K562 (cell line): ENCODE data around the gene CST6. TPM values are rescaled to one million over a fixed set of nuclear protein-coding genes. Genes with fewer than 3 reads are reported as not detected.

Source experiments
- ELF1 ChIP-seq: fragments of 200-800 bp; sonication (Bioruptor generic); IDR thresholded peaks from 2 replicates; pipeline ENCODE4 v1.6.1; 2016; ENCODE audit warnings: missing genetic modification characterization, missing compliant biosample characterization
- MYC ChIP-seq, 2 experiments: fragments of 250-450 bp in 1 of 2; sonication (Bioruptor Pico) in 1 of 2; IDR thresholded peaks; 2 replicates each; pipeline versions ENCODE4 v1.5.1 to v1.6.1; 2012 to 2021; ENCODE audit warnings: low read depth in 2 of 2, borderline replicate concordance in 1 of 2, improper control_type of control experiment in 1 of 2, low read length in 1 of 2, mild to moderate bottlenecking in 1 of 2, moderate library complexity in 1 of 2
- ZNF239 ChIP-seq: fragments of 250-450 bp; sonication (Bioruptor Pico); IDR thresholded peaks from 2 replicates; pipeline ENCODE4 v1.4.0; 2020; ENCODE audit warnings: mild to moderate bottlenecking
- ZNF274 ChIP-seq: IDR thresholded peaks from 2 replicates; pipeline ENCODE4 v1.6.1; 2011; ENCODE audit warnings: low read depth, mild to moderate bottlenecking, low read length, moderate library complexity, borderline replicate concordance
- ZNF384 ChIP-seq: IDR thresholded peaks from 2 replicates; pipeline ENCODE4 v1.6.1; 2012; ENCODE audit warnings: low read depth, low read length, improper control_type of control experiment
- ZNF584 ChIP-seq: fragments of 200-800 bp; sonication (Bioruptor generic); IDR thresholded peaks from 2 replicates; pipeline ENCODE4 v1.6.1; 2016; ENCODE audit warnings: low read depth, mild to moderate bottlenecking, missing genetic modification characterization, missing compliant biosample characterization
- polyA plus RNA-seq, 8 experiments: library from polyadenylated mRNA; depleted of rRNA in 4 of 8; stranded (reverse) in 5 of 8; unstranded in 3 of 8; fragments of >200 nt; fragmentation: Nextera tagmentation in 2 of 8; fragmentation: Illumina TruSeq in 1 of 8; extraction: Ambion mirVana in 2 of 8; extraction: Trizol in 1 of 8; gene quantifications; 2 replicates each; pipeline versions ENCODE4 v1.2.1 to v1.2.3, GENCODE V29; 2011 to 2014; ENCODE audit warnings: inconsistent platforms in 1 of 8, missing spikeins in 1 of 8
- total RNA-seq, 7 experiments: library from RNA; depleted of rRNA in 6 of 7; stranded (reverse); fragments of >200 nt in 6 of 7; fragmentation: Illumina TruSeq in 2 of 7; extraction: Trizol in 2 of 7; gene quantifications; 2 replicates each; pipeline versions ENCODE4 v1.2.1 to v1.2.3, GENCODE V29; 2011 to 2021; ENCODE audit warnings: low replicate concordance in 1 of 7
- TF ChIP-seq, protein P1 (sequence below), 3 experiments: fragments of 200-800 bp in 1 of 3; fragments of 250-450 bp in 1 of 3; fragments of 450-650 bp in 1 of 3; sonication (Bioruptor Pico) in 1 of 3; sonication (Bioruptor generic) in 1 of 3; formaldehyde crosslinking in 1 of 3; IDR thresholded peaks; 2 replicates each; pipeline versions ENCODE4 v1.6.1 to v1.8.0; 2016 to 2022; ENCODE audit warnings: mild to moderate bottlenecking in 2 of 3, missing genetic modification characterization in 2 of 3, missing compliant biosample characterization in 1 of 3, moderate library complexity in 1 of 3
- TF ChIP-seq, protein P2 (sequence below): fragments of 450-650 bp; formaldehyde crosslinking; IDR thresholded peaks from 2 replicates; pipeline ENCODE4 v1.4.0; 2020; ENCODE audit warnings: mild to moderate bottlenecking, moderate library complexity
- TF ChIP-seq, protein P3 (sequence below): fragments of 250-450 bp; sonication (Bioruptor Pico); IDR thresholded peaks from 2 replicates; pipeline ENCODE4 v1.8.0; 2022; ENCODE audit warnings: inconsistent platforms, mild to moderate bottlenecking, moderate library complexity, borderline replicate concordance
- TF ChIP-seq, protein P4 (sequence below): IDR thresholded peaks from 2 replicates; pipeline ENCODE4 v1.6.1; 2012; ENCODE audit warnings: low read depth, low read length, improper control_type of control experiment, borderline replicate concordance
- TF ChIP-seq, protein P5 (sequence below): sonication (generic); formaldehyde crosslinking; IDR thresholded peaks from 2 replicates; pipeline ENCODE4 v1.8.0; 2023; ENCODE audit warnings: mild to moderate bottlenecking, missing genetic modification reagents

Gene CST6
- total and polyA plus RNA-seq, 9 of the 15 experiments (the other 6 are each of a cell fraction or from before 2014, with no cell fraction given), result not detected

DNA sequence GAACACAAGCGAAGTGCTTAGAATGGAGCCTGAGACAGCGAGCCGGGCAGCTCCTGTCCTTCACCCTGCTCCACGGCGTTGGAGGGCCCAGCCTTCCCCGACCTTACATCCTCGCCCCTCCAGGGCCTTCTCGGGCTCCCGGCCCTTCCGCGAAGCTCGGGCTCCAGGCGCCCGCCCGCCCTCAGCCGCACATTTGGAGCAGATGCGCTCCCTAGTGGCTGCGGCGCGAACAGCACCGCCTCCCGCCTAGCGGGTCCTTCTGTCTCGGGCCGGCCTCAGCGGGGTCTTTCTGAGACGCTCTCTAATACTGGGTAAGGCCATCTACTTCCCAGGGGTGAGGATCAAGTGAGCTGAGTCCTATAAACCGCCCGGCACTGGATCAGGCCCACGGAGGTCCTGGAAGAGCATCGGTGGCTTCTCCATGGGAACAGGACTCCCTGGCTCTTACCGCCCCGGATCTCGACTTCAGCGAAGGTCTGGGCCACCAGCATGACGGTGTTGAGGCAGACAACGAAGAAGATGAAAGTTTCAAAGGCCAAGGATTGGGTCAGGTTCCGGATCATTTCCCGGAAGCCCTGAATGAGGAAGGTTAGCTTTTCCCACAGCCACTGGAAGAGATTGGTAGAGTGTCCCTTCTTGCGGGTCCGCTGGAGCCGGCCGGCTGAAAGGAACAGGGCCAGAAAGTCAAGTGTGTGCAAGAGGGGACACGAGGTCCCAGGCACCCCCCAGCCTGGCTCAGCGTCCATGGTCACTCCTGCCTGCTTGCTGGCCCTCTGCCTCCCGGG, 10.8 kb downstream of the CST6 start (continued):
- TF ChIP-seq, protein P1, sequence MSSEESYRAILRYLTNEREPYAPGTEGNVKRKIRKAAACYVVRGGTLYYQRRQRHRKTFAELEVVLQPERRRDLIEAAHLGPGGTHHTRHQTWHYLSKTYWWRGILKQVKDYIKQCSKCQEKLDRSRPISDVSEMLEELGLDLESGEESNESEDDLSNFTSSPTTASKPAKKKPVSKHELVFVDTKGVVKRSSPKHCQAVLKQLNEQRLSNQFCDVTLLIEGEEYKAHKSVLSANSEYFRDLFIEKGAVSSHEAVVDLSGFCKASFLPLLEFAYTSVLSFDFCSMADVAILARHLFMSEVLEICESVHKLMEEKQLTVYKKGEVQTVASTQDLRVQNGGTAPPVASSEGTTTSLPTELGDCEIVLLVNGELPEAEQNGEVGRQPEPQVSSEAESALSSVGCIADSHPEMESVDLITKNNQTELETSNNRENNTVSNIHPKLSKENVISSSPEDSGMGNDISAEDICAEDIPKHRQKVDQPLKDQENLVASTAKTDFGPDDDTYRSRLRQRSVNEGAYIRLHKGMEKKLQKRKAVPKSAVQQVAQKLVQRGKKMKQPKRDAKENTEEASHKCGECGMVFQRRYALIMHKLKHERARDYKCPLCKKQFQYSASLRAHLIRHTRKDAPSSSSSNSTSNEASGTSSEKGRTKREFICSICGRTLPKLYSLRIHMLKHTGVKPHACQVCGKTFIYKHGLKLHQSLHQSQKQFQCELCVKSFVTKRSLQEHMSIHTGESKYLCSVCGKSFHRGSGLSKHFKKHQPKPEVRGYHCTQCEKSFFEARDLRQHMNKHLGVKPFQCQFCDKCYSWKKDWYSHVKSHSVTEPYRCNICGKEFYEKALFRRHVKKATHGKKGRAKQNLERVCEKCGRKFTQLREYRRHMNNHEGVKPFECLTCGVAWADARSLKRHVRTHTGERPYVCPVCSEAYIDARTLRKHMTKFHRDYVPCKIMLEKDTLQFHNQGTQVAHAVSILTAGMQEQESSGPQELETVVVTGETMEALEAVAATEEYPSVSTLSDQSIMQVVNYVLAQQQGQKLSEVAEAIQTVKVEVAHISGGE (CRISPR knock-in tag; IDR thresholded peaks at IDR 0.05), result peak in 1 of 3 experiments; percentile 77; a peak in 2 of 6 replicates
- TF ChIP-seq, protein P2, sequence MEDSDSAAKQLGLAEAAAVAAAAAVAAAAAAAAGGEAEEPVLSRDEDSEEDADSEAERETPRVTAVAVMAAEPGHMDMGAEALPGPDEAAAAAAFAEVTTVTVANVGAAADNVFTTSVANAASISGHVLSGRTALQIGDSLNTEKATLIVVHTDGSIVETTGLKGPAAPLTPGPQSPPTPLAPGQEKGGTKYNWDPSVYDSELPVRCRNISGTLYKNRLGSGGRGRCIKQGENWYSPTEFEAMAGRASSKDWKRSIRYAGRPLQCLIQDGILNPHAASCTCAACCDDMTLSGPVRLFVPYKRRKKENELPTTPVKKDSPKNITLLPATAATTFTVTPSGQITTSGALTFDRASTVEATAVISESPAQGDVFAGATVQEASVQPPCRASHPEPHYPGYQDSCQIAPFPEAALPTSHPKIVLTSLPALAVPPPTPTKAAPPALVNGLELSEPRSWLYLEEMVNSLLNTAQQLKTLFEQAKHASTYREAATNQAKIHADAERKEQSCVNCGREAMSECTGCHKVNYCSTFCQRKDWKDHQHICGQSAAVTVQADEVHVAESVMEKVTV (CRISPR knock-in tag), result peak; percentile 71
- TF ChIP-seq ZNF239 (CRISPR knock-in tag) (no peak), ZNF274 (no peak), ELF1 (no peak), ZNF384 (0 out of 2 replicates have a peak, but pooled peaks have one; percentile 36), ZNF584 (CRISPR knock-in tag) (no peak), MYC (IDR thresholded peaks at IDR 0.05; ENCODE audit: low read depth, low read length) (0 out of 2 replicates have a peak, but pooled peaks have one; percentile 46), MYC (CRISPR knock-in tag; IDR thresholded peaks at IDR 0.05; ENCODE audit: borderline replicate concordance, low read depth) (no peak)
- TF ChIP-seq, protein P3, sequence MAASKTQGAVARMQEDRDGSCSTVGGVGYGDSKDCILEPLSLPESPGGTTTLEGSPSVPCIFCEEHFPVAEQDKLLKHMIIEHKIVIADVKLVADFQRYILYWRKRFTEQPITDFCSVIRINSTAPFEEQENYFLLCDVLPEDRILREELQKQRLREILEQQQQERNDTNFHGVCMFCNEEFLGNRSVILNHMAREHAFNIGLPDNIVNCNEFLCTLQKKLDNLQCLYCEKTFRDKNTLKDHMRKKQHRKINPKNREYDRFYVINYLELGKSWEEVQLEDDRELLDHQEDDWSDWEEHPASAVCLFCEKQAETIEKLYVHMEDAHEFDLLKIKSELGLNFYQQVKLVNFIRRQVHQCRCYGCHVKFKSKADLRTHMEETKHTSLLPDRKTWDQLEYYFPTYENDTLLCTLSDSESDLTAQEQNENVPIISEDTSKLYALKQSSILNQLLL (CRISPR knock-in tag), result no peak
- TF ChIP-seq, protein P4, sequence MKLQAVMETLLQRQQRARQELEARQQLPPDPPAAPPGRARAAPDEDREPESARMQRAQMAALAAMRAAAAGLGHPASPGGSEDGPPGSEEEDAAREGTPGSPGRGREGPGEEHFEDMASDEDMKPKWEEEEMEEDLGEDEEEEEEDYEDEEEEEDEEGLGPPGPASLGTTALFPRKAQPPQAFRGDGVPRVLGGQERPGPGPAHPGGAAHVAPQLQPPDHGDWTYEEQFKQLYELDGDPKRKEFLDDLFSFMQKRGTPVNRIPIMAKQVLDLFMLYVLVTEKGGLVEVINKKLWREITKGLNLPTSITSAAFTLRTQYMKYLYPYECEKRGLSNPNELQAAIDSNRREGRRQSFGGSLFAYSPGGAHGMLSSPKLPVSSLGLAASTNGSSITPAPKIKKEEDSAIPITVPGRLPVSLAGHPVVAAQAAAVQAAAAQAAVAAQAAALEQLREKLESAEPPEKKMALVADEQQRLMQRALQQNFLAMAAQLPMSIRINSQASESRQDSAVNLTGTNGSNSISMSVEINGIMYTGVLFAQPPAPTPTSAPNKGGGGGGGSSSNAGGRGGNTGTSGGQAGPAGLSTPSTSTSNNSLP, result no peak
- TF ChIP-seq, protein P5, sequence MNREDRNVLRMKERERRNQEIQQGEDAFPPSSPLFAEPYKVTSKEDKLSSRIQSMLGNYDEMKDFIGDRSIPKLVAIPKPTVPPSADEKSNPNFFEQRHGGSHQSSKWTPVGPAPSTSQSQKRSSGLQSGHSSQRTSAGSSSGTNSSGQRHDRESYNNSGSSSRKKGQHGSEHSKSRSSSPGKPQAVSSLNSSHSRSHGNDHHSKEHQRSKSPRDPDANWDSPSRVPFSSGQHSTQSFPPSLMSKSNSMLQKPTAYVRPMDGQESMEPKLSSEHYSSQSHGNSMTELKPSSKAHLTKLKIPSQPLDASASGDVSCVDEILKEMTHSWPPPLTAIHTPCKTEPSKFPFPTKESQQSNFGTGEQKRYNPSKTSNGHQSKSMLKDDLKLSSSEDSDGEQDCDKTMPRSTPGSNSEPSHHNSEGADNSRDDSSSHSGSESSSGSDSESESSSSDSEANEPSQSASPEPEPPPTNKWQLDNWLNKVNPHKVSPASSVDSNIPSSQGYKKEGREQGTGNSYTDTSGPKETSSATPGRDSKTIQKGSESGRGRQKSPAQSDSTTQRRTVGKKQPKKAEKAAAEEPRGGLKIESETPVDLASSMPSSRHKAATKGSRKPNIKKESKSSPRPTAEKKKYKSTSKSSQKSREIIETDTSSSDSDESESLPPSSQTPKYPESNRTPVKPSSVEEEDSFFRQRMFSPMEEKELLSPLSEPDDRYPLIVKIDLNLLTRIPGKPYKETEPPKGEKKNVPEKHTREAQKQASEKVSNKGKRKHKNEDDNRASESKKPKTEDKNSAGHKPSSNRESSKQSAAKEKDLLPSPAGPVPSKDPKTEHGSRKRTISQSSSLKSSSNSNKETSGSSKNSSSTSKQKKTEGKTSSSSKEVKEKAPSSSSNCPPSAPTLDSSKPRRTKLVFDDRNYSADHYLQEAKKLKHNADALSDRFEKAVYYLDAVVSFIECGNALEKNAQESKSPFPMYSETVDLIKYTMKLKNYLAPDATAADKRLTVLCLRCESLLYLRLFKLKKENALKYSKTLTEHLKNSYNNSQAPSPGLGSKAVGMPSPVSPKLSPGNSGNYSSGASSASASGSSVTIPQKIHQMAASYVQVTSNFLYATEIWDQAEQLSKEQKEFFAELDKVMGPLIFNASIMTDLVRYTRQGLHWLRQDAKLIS, result no peak
